ENCODE results near the gene LRRC72. TPM values are rescaled to one million over a fixed set of nuclear protein-coding genes. Genes with fewer than 3 reads are reported as not detected.

Gene LRRC72
- total and polyA plus RNA-seq, 10 of the 15 experiments (the other 5 are each of a cell fraction or from before 2014, with no cell fraction given), result not detected

DNA sequence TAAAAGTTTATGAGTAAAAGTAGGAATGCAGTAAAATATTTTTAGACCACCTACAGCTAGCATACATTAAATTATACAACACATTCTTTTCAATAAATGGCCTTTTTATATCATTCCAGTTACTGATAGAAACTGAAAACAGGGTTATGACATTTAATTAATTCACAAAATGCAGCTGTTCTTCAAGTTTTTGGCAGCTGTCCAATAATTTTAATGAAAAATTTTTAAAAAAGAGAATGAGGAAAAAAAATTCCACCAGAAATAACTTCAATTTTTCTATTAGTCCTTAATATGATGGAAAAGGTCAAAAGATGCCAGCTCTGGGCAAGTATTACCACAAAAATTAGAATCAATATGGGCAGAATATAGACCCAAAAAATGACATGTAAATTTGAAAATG, 11.9 kb upstream of the LRRC72 start:
- ATAC-seq (no peak), DNase-seq (ENCODE audit: low read depth, low spot score) (no peak), FAIRE-seq (no peak)
- H3K27me3 ChIP-seq (replicated peaks in 1 of 2; ENCODE audit: control insufficient read depth in 2 of 2, insufficient read depth in 2 of 2, low read length in 1 of 2), result no peaks in the 10 kb centered on the region; a peak in 1 of 4 replicates
- no peak for TF ChIP-seq KLF5 (IDR thresholded peaks at IDR 0.05; ENCODE audit: partially characterized antibody)
- TF ChIP-seq TCF3 (IDR thresholded peaks at IDR 0.05; ENCODE audit: borderline replicate concordance, insufficient read depth, low read depth, low read length), result no peak
- TF ChIP-seq, protein P1, sequence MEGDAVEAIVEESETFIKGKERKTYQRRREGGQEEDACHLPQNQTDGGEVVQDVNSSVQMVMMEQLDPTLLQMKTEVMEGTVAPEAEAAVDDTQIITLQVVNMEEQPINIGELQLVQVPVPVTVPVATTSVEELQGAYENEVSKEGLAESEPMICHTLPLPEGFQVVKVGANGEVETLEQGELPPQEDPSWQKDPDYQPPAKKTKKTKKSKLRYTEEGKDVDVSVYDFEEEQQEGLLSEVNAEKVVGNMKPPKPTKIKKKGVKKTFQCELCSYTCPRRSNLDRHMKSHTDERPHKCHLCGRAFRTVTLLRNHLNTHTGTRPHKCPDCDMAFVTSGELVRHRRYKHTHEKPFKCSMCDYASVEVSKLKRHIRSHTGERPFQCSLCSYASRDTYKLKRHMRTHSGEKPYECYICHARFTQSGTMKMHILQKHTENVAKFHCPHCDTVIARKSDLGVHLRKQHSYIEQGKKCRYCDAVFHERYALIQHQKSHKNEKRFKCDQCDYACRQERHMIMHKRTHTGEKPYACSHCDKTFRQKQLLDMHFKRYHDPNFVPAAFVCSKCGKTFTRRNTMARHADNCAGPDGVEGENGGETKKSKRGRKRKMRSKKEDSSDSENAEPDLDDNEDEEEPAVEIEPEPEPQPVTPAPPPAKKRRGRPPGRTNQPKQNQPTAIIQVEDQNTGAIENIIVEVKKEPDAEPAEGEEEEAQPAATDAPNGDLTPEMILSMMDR (IDR thresholded peaks at IDR 0.05 in 2 of 3, conservative IDR thresholded peaks at IDR 0.05 in 1 of 3; ENCODE audit: control insufficient read depth in 2 of 3, extremely low read depth in 1 of 3, insufficient read depth in 1 of 3, low read depth in 3 of 3, low read length in 3 of 3), result no peak
- TF ChIP-seq POLR2A (IDR thresholded peaks at IDR 0.05; ENCODE audit: low read depth, low read length), result no peak
- TF ChIP-seq ZNF274 (IDR thresholded peaks at IDR 0.05; ENCODE audit: insufficient read depth, insufficient read length), result no peak
- no peak for TF ChIP-seq NR2C2 (IDR thresholded peaks at IDR 0.05; ENCODE audit: borderline replicate concordance, control insufficient read depth, insufficient read length, low read depth)
- TF ChIP-seq, protein P2, sequence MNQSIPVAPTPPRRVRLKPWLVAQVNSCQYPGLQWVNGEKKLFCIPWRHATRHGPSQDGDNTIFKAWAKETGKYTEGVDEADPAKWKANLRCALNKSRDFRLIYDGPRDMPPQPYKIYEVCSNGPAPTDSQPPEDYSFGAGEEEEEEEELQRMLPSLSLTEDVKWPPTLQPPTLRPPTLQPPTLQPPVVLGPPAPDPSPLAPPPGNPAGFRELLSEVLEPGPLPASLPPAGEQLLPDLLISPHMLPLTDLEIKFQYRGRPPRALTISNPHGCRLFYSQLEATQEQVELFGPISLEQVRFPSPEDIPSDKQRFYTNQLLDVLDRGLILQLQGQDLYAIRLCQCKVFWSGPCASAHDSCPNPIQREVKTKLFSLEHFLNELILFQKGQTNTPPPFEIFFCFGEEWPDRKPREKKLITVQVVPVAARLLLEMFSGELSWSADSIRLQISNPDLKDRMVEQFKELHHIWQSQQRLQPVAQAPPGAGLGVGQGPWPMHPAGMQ (IDR thresholded peaks at IDR 0.05; ENCODE audit: borderline replicate concordance), result no peak
- TF ChIP-seq ETV6 (conservative IDR thresholded peaks at IDR 0.05 in 1 of 2, IDR thresholded peaks at IDR 0.05 in 1 of 2; ENCODE audit: borderline replicate concordance in 1 of 2, low read depth in 1 of 2), result no peak
- no peak for TF ChIP-seq CHD1 (IDR thresholded peaks at IDR 0.05; ENCODE audit: low read depth, low read length)
- TF ChIP-seq, protein P3, sequence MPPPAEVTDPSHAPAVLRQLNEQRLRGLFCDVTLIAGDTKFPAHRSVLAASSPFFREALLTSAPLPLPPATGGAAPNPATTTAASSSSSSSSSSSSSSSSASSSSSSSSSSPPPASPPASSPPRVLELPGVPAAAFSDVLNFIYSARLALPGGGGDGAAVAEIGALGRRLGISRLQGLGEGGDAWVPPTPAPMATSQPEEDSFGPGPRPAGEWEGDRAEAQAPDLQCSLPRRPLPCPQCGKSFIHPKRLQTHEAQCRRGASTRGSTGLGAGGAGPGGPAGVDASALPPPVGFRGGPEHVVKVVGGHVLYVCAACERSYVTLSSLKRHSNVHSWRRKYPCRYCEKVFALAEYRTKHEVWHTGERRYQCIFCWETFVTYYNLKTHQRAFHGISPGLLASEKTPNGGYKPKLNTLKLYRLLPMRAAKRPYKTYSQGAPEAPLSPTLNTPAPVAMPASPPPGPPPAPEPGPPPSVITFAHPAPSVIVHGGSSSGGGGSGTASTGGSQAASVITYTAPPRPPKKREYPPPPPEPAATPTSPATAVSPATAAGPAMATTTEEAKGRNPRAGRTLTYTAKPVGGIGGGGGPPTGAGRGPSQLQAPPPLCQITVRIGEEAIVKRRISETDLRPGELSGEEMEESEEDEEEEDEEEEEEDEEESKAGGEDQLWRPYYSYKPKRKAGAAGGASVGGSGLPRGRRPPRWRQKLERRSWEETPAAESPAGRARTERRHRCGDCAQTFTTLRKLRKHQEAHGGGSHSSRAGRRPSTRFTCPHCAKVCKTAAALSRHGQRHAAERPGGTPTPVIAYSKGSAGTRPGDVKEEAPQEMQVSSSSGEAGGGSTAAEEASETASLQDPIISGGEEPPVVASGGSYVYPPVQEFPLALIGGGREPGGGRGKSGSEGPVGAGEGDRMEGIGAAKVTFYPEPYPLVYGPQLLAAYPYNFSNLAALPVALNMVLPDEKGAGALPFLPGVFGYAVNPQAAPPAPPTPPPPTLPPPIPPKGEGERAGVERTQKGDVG (CRISPR knock-in tag; IDR thresholded peaks at IDR 0.05), result no peak
- no peak for TF ChIP-seq BRCA1 (IDR thresholded peaks at IDR 0.05; ENCODE audit: low read depth, low read length)
- TF ChIP-seq POLR2AphosphoS5 (IDR thresholded peaks at IDR 0.05; ENCODE audit: low read length), result no peak
- TF ChIP-seq, protein P4, sequence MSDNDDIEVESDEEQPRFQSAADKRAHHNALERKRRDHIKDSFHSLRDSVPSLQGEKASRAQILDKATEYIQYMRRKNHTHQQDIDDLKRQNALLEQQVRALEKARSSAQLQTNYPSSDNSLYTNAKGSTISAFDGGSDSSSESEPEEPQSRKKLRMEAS (IDR thresholded peaks at IDR 0.05; ENCODE audit: low read depth, low read length), result no peak
- TF ChIP-seq SPI1 (IDR thresholded peaks at IDR 0.05; ENCODE audit: borderline replicate concordance, insufficient read depth, low read depth, low read length), result no peak
- no peak for TF ChIP-seq BMI1 (IDR thresholded peaks at IDR 0.05; ENCODE audit: borderline replicate concordance)
- TF ChIP-seq, protein P5, sequence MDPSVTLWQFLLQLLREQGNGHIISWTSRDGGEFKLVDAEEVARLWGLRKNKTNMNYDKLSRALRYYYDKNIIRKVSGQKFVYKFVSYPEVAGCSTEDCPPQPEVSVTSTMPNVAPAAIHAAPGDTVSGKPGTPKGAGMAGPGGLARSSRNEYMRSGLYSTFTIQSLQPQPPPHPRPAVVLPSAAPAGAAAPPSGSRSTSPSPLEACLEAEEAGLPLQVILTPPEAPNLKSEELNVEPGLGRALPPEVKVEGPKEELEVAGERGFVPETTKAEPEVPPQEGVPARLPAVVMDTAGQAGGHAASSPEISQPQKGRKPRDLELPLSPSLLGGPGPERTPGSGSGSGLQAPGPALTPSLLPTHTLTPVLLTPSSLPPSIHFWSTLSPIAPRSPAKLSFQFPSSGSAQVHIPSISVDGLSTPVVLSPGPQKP (IDR thresholded peaks at IDR 0.05; ENCODE audit: low read depth, low read length), result no peak
- no peak for TF ChIP-seq NFYB (IDR thresholded peaks at IDR 0.05; ENCODE audit: insufficient read depth, low read depth, low read length)
- TF ChIP-seq TCF7 (IDR thresholded peaks at IDR 0.05; ENCODE audit: borderline replicate concordance), result no peak
- H2AFZ ChIP-seq (ENCODE audit: control insufficient read depth, low read depth, low read length), result no peak overlapping the region
- ChIA-PET POLR2A (no interaction called here), CTCF (no interaction called here), RAD21 (ENCODE audit: unreplicated experiment) (no interaction called here), SMC1A (ENCODE audit: uncharacterized antibody, unreplicated experiment) (interaction anchor here (0.6 to 1.5 kb wide), 2 partner anchors 17 to 1062 kb away, joined by 3 read pairs; no protein-coding TSS in a partner anchor)
- no peaks in the 10 kb centered on the region for H3K79me2 ChIP-seq (ENCODE audit: control insufficient read depth, insufficient read depth, low read length)
- H3K4me1 ChIP-seq (ENCODE audit: control insufficient read depth, insufficient read depth, low read length), result no peaks in the 10 kb centered on the region
- no peak overlapping the region for H3K4me2 ChIP-seq (ENCODE audit: control insufficient read depth, insufficient read depth)
- BruUV-seq (replicated peaks), result no TSS peak
- H3K36me3 ChIP-seq (ENCODE audit: control insufficient read depth in 2 of 2, insufficient read depth in 2 of 2, low read length in 1 of 2), result no peaks in the 10 kb centered on the region
- H3K27ac ChIP-seq (ENCODE audit: control insufficient read depth, insufficient read depth), result no peak overlapping the region
- in situ Hi-C loops (cut with MboI) (no loop called here), intact Hi-C loops (cut with micrococcal nuclease; ENCODE audit: unreplicated experiment) (no loop called here)
- no peak overlapping the region for H3K9ac ChIP-seq (ENCODE audit: control insufficient read depth, insufficient read depth, low read length)
- H4K20me1 ChIP-seq (ENCODE audit: control insufficient read depth, insufficient read depth), result no peaks in the 10 kb centered on the region
- H3K9me3 ChIP-seq (replicated peaks; ENCODE audit: control insufficient read depth, insufficient read depth, low read length), result no peaks in the 10 kb centered on the region
- H3K4me3 ChIP-seq, result no peak overlapping the region
